RPMI8226 (cell line): ENCODE data around the gene MYT1.
A peak's percentile ranks its signal among the peaks of the same experiment; 100 is the strongest.

Experiments used
- DNase-seq: peaks from one replicate; pipeline ENCODE4 v3.0.0-alpha.2; 2015

MYT1 gene

GRCh38 chr20:64220420-64220819, 56.2 kb downstream of the MYT1 start:
- no peak for DNase-seq

- DNase-seq: no peak
Observed at GRCh38 chr20:64220891-64221527, 56.8 kb downstream of the MYT1 start.

- no peak for DNase-seq
Observed at GRCh38 chr20:64222291-64222735, 58.1 kb downstream of the MYT1 start.

- no peak for DNase-seq
Observed at GRCh38 chr20:64222851-64223525, 58.7 kb downstream of the MYT1 start.

- peak; percentile 40 for DNase-seq
Observed at GRCh38 chr20:64223526-64224067, 59.3 kb downstream of the MYT1 start.

GRCh38 chr20:64224351-64225170, 60.3 kb downstream of the MYT1 start:
- DNase-seq: no peak

GRCh38 chr20:64225171-64225595, 60.9 kb downstream of the MYT1 start:
- no peak for DNase-seq

- no peak for DNase-seq
Observed at GRCh38 chr20:64225828-64226598, 61.8 kb downstream of the MYT1 start.

- no peak for DNase-seq
Observed at GRCh38 chr20:64226686-64227580, 62.7 kb downstream of the MYT1 start.

GRCh38 chr20:64228086-64228653, 63.9 kb downstream of the MYT1 start:
- no peak for DNase-seq

GRCh38 chr20:64228751-64229506, 64.7 kb downstream of the MYT1 start:
- no peak for DNase-seq

- DNase-seq: no peak
Observed at GRCh38 chr20:64229507-64230061, 65.3 kb downstream of the MYT1 start.

GRCh38 chr20:64230461-64231145, 66.4 kb downstream of the MYT1 start:
- DNase-seq: no peak

GRCh38 chr20:64231621-64232550, 67.6 kb downstream of the MYT1 start:
- DNase-seq: no peak

- peak; percentile 85 for DNase-seq
Observed at GRCh38 chr20:64232794-64233193, 68.5 kb downstream of the MYT1 start.

GRCh38 chr20:64233725-64234124, 69.5 kb downstream of the MYT1 start:
- no peak for DNase-seq

- DNase-seq: no peak
Observed at GRCh38 chr20:64234291-64234791, 70.1 kb downstream of the MYT1 start.
